GM19328 (cell line): ENCODE results near the gene SCAPER.
"Not testable (repeated sequence)": the region's sequence is repeated elsewhere in the genome, so short reads cannot be mapped to it uniquely, and the experiment has no call there.

Experiments used
- ATAC-seq: cut with Tn5 transposase; IDR thresholded peaks from one replicate; pipeline ENCODE4 v1.9.1; 2021; ENCODE audit warnings: mild to moderate bottlenecking, moderate library complexity; ENCODE audit not compliant: unreplicated experiment

The SCAPER gene

GRCh38 chr15:76333720-76334437 is 571.3 kb downstream of the SCAPER start:
- ATAC-seq: no peak

DNA sequence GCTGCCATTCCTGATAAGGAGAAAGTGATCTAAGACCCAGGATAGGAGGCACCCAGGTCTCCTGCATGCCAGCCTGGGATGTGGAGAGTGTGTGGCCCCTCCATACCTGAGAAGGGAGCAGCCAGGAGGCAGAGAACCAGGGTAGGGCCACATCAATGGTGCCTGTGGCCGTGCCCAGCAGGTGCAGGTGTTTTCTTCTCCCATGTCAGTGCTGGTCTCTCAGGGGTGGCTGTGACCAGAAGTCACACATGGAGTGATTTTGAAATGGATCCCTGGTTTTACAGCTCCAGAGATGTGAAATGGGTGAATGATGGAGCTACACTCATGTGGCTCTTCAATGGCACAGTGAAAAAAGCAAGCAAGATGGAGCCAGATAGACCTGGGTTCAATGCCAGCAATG is 571.8 kb downstream of the SCAPER start:
- ATAC-seq: no peak

DNA sequence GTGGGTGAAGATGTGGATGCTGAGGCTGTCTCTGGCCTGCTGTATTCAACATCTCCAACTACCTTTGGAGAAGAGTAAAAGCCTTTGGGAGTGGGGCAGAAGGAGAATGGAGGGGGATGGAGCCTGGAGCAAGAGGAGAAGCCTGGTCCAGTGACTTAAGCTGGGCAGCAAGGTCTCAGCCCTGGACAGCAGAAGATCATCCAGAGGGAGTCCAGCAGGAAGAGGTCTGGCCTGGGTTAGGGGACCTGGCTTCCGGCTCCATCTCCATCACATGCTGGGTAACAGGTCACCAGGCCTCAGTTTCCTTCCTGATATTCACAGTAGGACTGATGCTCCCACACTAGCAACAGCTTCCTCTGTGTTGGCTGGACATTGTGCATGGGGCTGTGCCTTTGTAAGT is 572.3 kb downstream of the SCAPER start:
- ATAC-seq: no peak

GRCh38 chr15:76330080-76330680 is 575.0 kb downstream of the SCAPER start:
- ATAC-seq: no peak

- ATAC-seq: no peak
Measured at GRCh38 chr15:76328958-76329357, 576.2 kb downstream of the SCAPER start.

DNA sequence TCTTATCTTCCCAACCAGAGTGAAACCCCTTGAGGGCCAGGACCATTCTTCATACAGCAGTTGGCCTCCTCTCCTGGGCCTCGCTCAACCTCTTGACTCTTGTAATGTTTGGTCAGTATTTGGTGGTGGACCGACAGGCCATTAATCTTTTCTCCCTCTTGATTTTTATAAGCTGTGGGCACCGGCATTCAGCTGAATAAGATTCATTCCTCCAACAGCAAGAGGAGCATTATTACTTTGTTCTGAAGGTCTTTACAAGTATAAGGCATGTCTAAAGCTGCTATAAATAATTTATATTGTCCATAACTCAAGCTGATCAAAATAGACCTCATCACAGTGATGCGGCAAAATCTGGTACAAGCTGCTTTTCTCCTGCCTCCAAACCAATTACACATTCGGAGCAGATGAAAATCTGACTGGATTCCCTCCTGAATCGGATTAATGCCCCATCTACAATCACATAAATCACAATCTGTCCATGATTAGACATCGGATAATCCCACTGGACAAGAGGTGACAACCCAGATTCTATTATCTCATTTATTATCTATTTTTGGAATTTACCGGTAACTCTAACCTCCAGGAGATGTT is 576.9 kb downstream of the SCAPER start:
- ATAC-seq: no peak

- no peak for ATAC-seq
Measured at GRCh38 chr15:76327191-76328105, 577.7 kb downstream of the SCAPER start.

GRCh38 chr15:76325704-76326103 is 579.4 kb downstream of the SCAPER start:
- ATAC-seq: no peak

DNA sequence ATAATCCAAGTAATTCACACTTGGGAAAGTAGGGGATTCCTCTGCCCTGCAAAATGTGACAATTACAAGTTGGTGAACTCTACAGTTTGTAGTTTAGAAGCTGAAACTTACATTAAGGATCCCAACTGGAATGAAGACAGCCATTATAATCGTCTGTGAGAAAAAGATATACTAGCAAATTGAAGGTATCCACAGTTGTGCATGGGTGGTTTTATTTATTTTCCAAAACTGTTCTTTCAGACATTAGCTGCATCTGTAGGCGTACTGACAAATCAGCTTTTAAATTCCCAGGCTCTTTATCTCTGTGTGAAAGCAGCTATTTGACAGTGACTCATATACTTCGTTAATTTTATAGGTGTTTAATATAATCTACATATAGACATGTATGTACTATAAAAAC is 581.1 kb downstream of the SCAPER start:
- ATAC-seq: no peak

DNA sequence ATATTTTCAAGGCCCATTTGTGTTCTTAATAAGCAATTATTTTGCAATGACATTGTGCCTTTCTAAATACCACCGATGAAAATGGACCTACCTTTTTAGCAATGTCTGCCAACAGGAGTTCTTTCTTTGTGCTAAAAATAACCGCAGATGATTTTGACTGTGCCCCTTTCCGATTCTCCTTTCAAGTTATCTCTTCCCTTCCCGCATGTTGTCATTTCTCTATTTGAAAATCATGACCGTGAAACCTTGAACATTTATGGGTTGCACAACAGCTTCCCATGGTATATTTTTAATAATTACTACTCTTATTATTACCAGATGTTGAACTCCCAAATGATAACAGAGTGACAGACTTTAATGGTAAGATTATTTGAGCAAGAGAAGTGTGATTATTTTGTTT is 583.5 kb downstream of the SCAPER start:
- no peak for ATAC-seq

DNA sequence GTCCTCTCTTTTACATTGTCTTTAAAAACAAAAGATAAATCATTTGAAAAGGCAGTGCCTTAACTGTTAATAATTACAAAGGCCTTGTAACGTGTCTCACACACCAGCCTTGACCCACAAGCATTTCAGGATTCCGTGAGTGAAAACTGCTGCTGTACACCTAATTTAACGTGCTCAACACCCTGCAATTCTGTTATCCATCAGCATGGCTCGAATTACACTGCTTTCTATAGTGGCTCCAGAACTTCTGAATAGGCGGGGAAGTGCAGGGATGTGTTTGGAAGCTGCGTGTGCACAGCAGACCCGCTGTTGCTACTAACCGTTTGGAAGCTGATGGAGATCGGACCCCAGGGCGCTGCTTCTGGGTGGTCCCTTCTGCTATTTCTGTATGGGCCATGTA is 584.0 kb downstream of the SCAPER start:
- ATAC-seq: no peak

- ATAC-seq: no peak
Measured at GRCh38 chr15:76320012-76320411, 585.1 kb downstream of the SCAPER start.

- ATAC-seq: no peak
Measured at GRCh38 chr15:76313731-76314130, 591.4 kb downstream of the SCAPER start.

DNA sequence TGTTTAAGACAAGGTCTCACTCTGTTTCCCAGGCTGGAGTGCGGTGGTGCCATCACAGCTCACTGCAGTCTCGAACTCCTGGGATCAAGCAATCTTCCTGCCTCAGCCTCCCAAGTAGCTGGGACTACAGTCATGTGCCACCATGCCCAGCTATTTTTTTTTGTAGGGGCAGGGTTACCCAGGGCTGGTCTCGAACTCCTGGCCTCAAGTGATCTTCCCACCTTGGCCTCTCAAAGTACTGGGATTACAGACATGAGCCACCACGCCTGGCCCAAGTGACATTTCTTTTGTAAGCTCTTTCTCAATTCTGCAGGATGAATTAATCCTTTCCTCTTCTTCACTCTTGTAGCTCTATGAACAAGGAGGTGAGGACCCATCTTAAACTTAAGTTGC is 592.0 kb downstream of the SCAPER start:
- not testable (repeated sequence) for ATAC-seq

DNA sequence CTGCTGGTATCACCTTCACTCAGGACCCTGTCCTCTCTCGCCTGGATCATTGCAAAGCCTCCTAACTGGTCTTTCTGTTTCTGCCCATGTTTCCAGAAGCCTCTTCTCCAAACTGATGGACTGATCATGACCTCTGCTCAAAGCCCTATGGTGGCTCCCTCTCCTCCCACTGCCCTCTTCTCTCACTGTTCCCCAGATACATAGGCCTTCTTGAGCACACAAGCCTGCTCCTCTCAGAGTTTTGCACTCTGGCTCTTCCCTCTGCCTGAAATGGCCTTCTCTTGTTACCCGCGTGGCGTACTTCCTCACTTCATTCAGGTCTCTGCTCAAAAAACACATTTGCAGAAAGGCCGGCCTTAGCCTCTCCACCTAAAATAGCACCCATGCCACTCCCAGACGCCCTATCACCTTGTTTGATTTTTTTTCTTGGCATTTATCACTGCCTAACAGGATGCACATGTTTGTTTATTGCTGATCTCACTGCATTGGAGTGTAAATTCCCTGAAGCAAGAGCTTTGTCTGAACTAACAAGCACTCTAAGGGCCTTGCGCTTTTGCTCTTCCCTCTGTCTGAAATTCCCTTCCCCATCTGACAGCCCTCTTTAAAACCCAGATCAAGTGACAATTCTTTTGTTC is 592.5 kb downstream of the SCAPER start:
- ATAC-seq: no peak

GRCh38 chr15:76311100-76311953 is 593.8 kb downstream of the SCAPER start, which contains the start of gene ETFA:
Gene ETFA, minus strand, starts transcription at chr15:76311469. Its CDS starts 81 bp downstream, at chr15:76311388.
- ATAC-seq: peak; percentile 97

DNA sequence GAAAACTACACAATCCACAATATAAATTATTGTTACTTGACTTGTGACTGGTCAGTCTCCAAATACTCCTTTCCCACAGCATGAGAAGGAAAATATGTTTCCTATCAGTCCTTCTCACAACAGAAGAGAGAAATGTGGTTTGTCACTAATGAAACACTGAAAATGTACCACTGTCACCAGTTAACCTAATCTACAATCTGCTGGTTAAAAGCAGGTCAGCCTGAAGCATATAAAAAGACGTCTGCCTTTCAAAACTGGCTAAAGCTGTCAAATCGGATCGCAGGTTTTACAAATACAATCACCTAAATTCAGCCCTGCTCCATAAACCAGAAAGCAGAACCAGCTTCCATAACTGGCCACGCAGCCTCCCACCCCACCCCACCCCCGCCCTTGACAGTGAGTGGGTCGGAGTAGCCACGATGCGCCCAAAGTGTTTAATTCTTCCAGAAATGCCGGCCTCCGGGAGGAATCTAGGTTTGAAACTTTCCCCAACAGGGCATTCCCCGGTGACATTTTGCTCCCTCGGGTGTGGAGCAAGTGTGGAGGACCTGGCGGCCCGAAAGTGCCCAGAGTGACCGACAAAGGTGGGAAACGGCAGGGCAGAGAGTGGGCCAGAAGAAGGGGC is 594.6 kb downstream of the SCAPER start:
- peak; percentile 7 for ATAC-seq

DNA sequence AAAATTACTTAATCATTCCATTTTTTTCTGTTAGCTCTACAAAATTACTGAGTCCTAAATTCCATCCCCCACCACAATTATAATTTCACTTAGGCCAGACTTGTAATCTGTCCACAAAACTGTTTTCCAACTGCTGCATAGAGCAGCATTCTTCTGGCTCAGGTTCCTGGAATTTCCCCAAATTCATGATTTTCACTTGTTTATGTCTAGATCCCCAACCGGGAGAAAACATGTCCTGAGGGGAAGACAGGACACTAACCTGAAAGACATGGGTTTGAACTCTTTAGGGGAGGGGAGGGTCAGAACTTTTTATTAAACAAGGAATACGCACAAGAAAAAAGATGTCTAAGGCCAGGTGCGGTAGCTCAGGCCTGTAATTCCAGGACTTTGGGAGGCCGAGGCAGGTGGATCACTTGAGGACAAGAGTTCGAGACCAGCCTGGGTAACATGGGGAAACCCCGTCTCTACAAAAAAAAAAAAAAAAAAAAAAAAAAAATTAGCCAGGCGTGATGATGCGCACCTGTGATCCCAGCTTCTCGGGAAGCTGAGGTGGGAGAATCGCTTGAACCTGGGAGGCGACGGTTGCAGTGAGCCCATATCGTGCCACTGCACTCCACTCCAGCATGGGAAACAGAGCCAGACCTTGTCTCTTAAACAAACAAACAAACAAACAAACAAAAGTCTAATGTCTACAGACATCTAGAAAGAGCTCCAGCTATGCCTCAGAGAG is 595.4 kb downstream of the SCAPER start:
- no peak for ATAC-seq

GRCh38 chr15:76303909-76304308 is 601.2 kb downstream of the SCAPER start:
- ATAC-seq: no peak
